ENCODE results near the gene STAT5A. TPM values are rescaled to one million over a fixed set of nuclear protein-coding genes. Genes with fewer than 3 reads are reported as not detected.

STAT5A gene
- total RNA-seq, 1 experiment from 2014 or later, result 0.19 TPM

- BruUV-seq (replicated peaks), result no TSS peak
- intact Hi-C loops (cut with micrococcal nuclease; ENCODE audit: unreplicated experiment), result no loop called here
- POLR2A ChIA-PET (ENCODE audit: low non-redundant PET), result no interaction called here
Measured at GRCh38 chr17:42279776-42280630, 8.3 kb upstream of the STAT5A start.

GRCh38 chr17:42281571-42282096, 6.7 kb upstream of the STAT5A start:
- intact Hi-C loops (cut with micrococcal nuclease; ENCODE audit: unreplicated experiment), result no loop called here
- TF ChIP-seq, protein P1, sequence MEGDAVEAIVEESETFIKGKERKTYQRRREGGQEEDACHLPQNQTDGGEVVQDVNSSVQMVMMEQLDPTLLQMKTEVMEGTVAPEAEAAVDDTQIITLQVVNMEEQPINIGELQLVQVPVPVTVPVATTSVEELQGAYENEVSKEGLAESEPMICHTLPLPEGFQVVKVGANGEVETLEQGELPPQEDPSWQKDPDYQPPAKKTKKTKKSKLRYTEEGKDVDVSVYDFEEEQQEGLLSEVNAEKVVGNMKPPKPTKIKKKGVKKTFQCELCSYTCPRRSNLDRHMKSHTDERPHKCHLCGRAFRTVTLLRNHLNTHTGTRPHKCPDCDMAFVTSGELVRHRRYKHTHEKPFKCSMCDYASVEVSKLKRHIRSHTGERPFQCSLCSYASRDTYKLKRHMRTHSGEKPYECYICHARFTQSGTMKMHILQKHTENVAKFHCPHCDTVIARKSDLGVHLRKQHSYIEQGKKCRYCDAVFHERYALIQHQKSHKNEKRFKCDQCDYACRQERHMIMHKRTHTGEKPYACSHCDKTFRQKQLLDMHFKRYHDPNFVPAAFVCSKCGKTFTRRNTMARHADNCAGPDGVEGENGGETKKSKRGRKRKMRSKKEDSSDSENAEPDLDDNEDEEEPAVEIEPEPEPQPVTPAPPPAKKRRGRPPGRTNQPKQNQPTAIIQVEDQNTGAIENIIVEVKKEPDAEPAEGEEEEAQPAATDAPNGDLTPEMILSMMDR (conservative IDR thresholded peaks at IDR 0.05; ENCODE audit: low read depth, low read length), result no peak
- no peak for TF ChIP-seq EZH2 (IDR thresholded peaks at IDR 0.05; ENCODE audit: borderline replicate concordance, low read depth, low read length, poor library complexity, severe bottlenecking)
- Histone ChIP-seq H3K36me3 (ENCODE audit: insufficient read depth, low read length, poor library complexity, severe bottlenecking) (no peaks in the 10 kb centered on the region), H3K4me3 (ENCODE audit: low read depth, low read length, poor library complexity, severe bottlenecking) (no peak overlapping the region), H3K9me3 (ENCODE audit: low read depth, low read length, poor library complexity, severe bottlenecking) (no peaks in the 10 kb centered on the region), H3K27ac (ENCODE audit: low read depth, low read length, poor library complexity, severe bottlenecking) (no peak overlapping the region), H3K4me1 (ENCODE audit: insufficient read depth, low read length, poor library complexity, severe bottlenecking) (no peaks in the 10 kb centered on the region), H3K27me3 (replicated peaks; ENCODE audit: insufficient read depth, low read depth, low read length, poor library complexity) (no peaks in the 10 kb centered on the region)
- POLR2A ChIA-PET (ENCODE audit: low non-redundant PET), result no interaction called here
- DNase-seq (ENCODE audit: low spot score), result no peak
- CTCF ChIA-PET, result no interaction called here
- no TSS peak for BruUV-seq (replicated peaks)

More at GRCh38 chr17:42279776-42280630, 8.3 kb upstream of the STAT5A start:
- CTCF ChIA-PET, result no interaction called here
- no peak overlapping the region for H3K4me3 ChIP-seq (ENCODE audit: low read depth, low read length, poor library complexity, severe bottlenecking)
- no peaks in the 10 kb centered on the region for H3K27me3 ChIP-seq (replicated peaks; ENCODE audit: insufficient read depth, low read depth, low read length, poor library complexity)
- H3K4me1 ChIP-seq (ENCODE audit: insufficient read depth, low read length, poor library complexity, severe bottlenecking), result peaks cover 4% of the 10 kb centered on the region
- no peak for DNase-seq (ENCODE audit: low spot score)
- H3K36me3 ChIP-seq (ENCODE audit: insufficient read depth, low read length, poor library complexity, severe bottlenecking), result no peaks in the 10 kb centered on the region
- H3K9me3 ChIP-seq (ENCODE audit: low read depth, low read length, poor library complexity, severe bottlenecking), result no peaks in the 10 kb centered on the region
- no peak for TF ChIP-seq EZH2 (IDR thresholded peaks at IDR 0.05; ENCODE audit: borderline replicate concordance, low read depth, low read length, poor library complexity, severe bottlenecking)
- TF ChIP-seq, protein P1 (conservative IDR thresholded peaks at IDR 0.05; ENCODE audit: low read depth, low read length), result no peak
- no peak overlapping the region for H3K27ac ChIP-seq (ENCODE audit: low read depth, low read length, poor library complexity, severe bottlenecking)

DNA sequence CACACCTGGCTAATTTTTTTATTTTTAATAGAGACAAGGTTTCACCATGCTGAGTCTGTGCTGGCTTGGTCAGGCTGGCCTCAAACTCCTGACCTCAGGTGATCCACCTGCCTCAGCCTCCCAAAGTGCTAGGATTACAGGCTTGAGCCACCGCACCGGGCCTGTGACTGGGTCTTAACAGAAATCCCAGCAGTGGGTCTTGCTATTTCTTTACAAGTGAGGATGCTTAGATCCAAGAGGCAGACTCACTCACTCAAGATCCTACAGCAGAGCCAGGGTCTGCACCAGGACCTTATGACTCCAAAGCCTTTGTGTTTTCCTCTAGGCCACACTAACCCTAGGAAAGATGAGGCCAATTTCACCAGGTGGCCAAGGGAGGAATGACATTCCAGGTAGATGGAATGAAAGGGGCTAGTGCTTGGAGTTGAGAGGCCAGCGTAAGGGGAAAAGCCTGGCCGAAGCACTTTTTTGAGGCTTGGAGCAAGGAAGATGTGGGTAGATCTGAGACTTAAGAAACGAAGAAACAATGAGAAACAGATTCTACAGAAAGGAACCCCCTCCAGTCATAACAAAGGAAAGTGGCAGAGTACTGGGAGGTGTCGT, 5.7 kb upstream of the STAT5A start:
- no peak for DNase-seq (ENCODE audit: low spot score)
- H3K27ac ChIP-seq (ENCODE audit: low read depth, low read length, poor library complexity, severe bottlenecking), result no peak overlapping the region

More for the DNA sequence above, 5.7 kb upstream of the STAT5A start:
- intact Hi-C loops (cut with micrococcal nuclease; ENCODE audit: unreplicated experiment), result no loop called here
- POLR2A ChIA-PET (ENCODE audit: low non-redundant PET), result no interaction called here
- no peak for TF ChIP-seq EZH2 (IDR thresholded peaks at IDR 0.05; ENCODE audit: borderline replicate concordance, low read depth, low read length, poor library complexity, severe bottlenecking)
- TF ChIP-seq, protein P1 (conservative IDR thresholded peaks at IDR 0.05; ENCODE audit: low read depth, low read length), result no peak
- Histone ChIP-seq H3K27me3 (replicated peaks; ENCODE audit: insufficient read depth, low read depth, low read length, poor library complexity) (no peaks in the 10 kb centered on the region), H3K4me1 (ENCODE audit: insufficient read depth, low read length, poor library complexity, severe bottlenecking) (no peaks in the 10 kb centered on the region), H3K9me3 (ENCODE audit: low read depth, low read length, poor library complexity, severe bottlenecking) (no peaks in the 10 kb centered on the region), H3K36me3 (ENCODE audit: insufficient read depth, low read length, poor library complexity, severe bottlenecking) (no peaks in the 10 kb centered on the region), H3K4me3 (ENCODE audit: low read depth, low read length, poor library complexity, severe bottlenecking) (no peak overlapping the region)
- BruUV-seq (replicated peaks), result no TSS peak
- CTCF ChIA-PET, result no interaction called here

All from A673 (cell line).